Upper lobe of left lung (tissue), 4 donors: ENCODE results near the gene ANKRD11.

Experiments used
- EP300 ChIP-seq, 4 donors: sonication (generic); formaldehyde crosslinking; IDR thresholded peaks; one replicate each; pipeline ENCODE4 v1.5.1; 2017; ENCODE audit warnings: antibody characterized with exemption in 4 of 4, control low read depth in 2 of 4
- TF ChIP-seq, protein P1 (sequence below), 6 experiments: fragments of 450-650 bp in 4 of 6; fragments of 200-600 bp in 2 of 6; sonication (generic) in 2 of 6; IDR thresholded peaks; one replicate each; pipeline ENCODE4 v1.5.1; 2016 to 2019; ENCODE audit warnings: antibody characterized with exemption in 6 of 6

DNA sequence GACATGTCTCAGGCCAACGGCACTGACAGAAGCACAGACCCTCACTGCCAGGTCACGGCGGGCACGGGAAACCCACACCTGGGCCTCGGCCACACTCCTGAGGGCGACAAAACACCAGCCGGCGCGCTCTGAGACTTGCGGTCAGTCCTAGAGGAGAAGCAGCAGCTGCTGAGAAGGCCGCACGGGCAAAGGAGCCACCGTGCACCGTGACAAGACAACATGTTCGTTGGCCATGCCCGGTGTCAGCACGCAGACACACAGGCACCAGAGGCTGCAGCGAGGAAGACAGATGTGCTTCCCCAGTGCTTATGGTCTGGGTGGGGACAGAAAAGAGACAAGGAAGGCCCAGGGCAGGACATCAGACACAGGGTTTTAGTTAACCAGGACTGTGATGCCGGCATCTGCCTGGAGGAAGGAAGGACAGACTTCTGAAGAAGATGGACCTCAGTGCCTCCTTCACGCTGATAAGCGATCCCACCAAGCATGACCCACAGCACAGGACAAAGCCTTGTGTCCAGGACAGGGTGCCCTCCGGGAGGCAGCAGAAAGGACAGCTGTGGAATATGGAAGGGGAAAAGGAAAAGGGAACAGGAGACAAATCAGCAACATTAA, 84.0 kb downstream of the ANKRD11 start:
- TF ChIP-seq, protein P1, sequence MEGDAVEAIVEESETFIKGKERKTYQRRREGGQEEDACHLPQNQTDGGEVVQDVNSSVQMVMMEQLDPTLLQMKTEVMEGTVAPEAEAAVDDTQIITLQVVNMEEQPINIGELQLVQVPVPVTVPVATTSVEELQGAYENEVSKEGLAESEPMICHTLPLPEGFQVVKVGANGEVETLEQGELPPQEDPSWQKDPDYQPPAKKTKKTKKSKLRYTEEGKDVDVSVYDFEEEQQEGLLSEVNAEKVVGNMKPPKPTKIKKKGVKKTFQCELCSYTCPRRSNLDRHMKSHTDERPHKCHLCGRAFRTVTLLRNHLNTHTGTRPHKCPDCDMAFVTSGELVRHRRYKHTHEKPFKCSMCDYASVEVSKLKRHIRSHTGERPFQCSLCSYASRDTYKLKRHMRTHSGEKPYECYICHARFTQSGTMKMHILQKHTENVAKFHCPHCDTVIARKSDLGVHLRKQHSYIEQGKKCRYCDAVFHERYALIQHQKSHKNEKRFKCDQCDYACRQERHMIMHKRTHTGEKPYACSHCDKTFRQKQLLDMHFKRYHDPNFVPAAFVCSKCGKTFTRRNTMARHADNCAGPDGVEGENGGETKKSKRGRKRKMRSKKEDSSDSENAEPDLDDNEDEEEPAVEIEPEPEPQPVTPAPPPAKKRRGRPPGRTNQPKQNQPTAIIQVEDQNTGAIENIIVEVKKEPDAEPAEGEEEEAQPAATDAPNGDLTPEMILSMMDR (IDR thresholded peaks at IDR 0.05) = no peak
- TF ChIP-seq EP300 (IDR thresholded peaks at IDR 0.05) = no peak
